22Rv1 (cell line): ENCODE data around the gene ANXA2.

ENCODE experiments used
- ZFX ChIP-seq: fragments of 450-650 bp; IDR thresholded peaks from 2 replicates; pipeline ENCODE4 v1.6.1; 2017; ENCODE audit warnings: antibody characterized with exemption, borderline replicate concordance
- TF ChIP-seq, protein P1 (sequence below): fragments of 450-650 bp; IDR thresholded peaks from 2 replicates; pipeline ENCODE4 v1.5.1; 2017; ENCODE audit warnings: mild to moderate bottlenecking

DNA sequence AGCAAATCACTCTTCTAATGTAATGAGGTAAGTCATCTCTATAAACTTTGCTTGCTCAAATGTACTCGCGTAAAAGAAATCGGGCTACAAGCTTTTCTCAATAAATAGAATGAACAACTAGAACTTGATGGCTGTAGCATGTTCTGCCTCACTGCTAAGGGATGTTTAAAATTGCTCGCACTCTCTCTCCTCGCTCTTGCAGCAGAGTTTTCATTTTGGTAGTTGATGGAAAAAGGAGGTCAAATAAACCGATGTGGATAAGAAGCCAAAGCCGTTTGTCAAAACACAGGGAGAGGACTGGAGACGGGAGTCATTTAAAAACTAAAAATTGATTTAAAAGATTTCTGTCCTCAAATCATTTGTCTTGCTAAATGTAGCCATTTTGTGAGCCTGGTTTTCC, 53.3 kb downstream of the ANXA2 start:
- TF ChIP-seq, protein P1, sequence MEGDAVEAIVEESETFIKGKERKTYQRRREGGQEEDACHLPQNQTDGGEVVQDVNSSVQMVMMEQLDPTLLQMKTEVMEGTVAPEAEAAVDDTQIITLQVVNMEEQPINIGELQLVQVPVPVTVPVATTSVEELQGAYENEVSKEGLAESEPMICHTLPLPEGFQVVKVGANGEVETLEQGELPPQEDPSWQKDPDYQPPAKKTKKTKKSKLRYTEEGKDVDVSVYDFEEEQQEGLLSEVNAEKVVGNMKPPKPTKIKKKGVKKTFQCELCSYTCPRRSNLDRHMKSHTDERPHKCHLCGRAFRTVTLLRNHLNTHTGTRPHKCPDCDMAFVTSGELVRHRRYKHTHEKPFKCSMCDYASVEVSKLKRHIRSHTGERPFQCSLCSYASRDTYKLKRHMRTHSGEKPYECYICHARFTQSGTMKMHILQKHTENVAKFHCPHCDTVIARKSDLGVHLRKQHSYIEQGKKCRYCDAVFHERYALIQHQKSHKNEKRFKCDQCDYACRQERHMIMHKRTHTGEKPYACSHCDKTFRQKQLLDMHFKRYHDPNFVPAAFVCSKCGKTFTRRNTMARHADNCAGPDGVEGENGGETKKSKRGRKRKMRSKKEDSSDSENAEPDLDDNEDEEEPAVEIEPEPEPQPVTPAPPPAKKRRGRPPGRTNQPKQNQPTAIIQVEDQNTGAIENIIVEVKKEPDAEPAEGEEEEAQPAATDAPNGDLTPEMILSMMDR, result no peak
- TF ChIP-seq ZFX, result no peak
